Measurements from ENCODE around the gene DSC1.
"Not testable (repeated sequence)": the region's sequence is repeated elsewhere in the genome, so short reads cannot be mapped to it uniquely, and the experiment has no call there.

Gene DSC1

GRCh38 chr18:31146809-31147208 is 15.8 kb downstream of the DSC1 start:
- no peaks in the 10 kb centered on the region for H3K27me3 ChIP-seq (ENCODE audit: control insufficient read depth in 1 of 2, insufficient read depth in 2 of 2, low read length in 2 of 2)
- no peak overlapping the region for H3K27ac ChIP-seq (ENCODE audit: low read depth, low read length)
- H3K36me3 ChIP-seq (ENCODE audit: control insufficient read depth in 1 of 2, insufficient read depth in 2 of 2, low read length in 2 of 2): no peaks in the 10 kb centered on the region
- H3K4me1 ChIP-seq (ENCODE audit: control insufficient read depth in 1 of 2, insufficient read depth in 2 of 2, low read length in 2 of 2): no peaks in the 10 kb centered on the region
- H3K4me3 ChIP-seq (ENCODE audit: low read depth in 1 of 2, low read length in 2 of 2): no peak overlapping the region
- H3K9ac ChIP-seq (ENCODE audit: low read depth in 1 of 2, low read length in 2 of 2): no peak overlapping the region
- H3K9me3 ChIP-seq (ENCODE audit: control insufficient read depth in 1 of 2, low read length in 2 of 2): no peaks in the 10 kb centered on the region

- Histone ChIP-seq H3K27me3 (ENCODE audit: control insufficient read depth in 1 of 2, insufficient read depth in 2 of 2, low read length in 2 of 2) (no peaks in the 10 kb centered on the region), H3K27ac (ENCODE audit: low read depth, low read length) (no peak overlapping the region), H3K9me3 (ENCODE audit: control insufficient read depth in 1 of 2, low read length in 2 of 2) (no peaks in the 10 kb centered on the region), H3K4me1 (ENCODE audit: control insufficient read depth in 1 of 2, insufficient read depth in 2 of 2, low read length in 2 of 2) (no peaks in the 10 kb centered on the region), H3K36me3 (ENCODE audit: control insufficient read depth in 1 of 2, insufficient read depth in 2 of 2, low read length in 2 of 2) (no peaks in the 10 kb centered on the region), H3K4me3 (ENCODE audit: low read depth in 1 of 2, low read length in 2 of 2) (no peak overlapping the region), H3K9ac (ENCODE audit: low read depth in 1 of 2, low read length in 2 of 2) (no peak overlapping the region)
Measured at GRCh38 chr18:31143025-31143424, 19.6 kb downstream of the DSC1 start.

GRCh38 chr18:31138709-31139108 is 23.9 kb downstream of the DSC1 start:
- Histone ChIP-seq H3K9ac (ENCODE audit: low read depth in 1 of 2, low read length in 2 of 2) (no peak overlapping the region), H3K36me3 (ENCODE audit: control insufficient read depth in 1 of 2, insufficient read depth in 2 of 2, low read length in 2 of 2) (no peaks in the 10 kb centered on the region), H3K9me3 (ENCODE audit: control insufficient read depth in 1 of 2, low read length in 2 of 2) (no peaks in the 10 kb centered on the region), H3K27me3 (ENCODE audit: control insufficient read depth in 1 of 2, insufficient read depth in 2 of 2, low read length in 2 of 2) (no peaks in the 10 kb centered on the region), H3K4me1 (ENCODE audit: control insufficient read depth in 1 of 2, insufficient read depth in 2 of 2, low read length in 2 of 2) (no peaks in the 10 kb centered on the region), H3K4me3 (ENCODE audit: low read depth in 1 of 2, low read length in 2 of 2) (no peak overlapping the region), H3K27ac (ENCODE audit: low read depth, low read length) (no peak overlapping the region)

- Histone ChIP-seq H3K9me3 (ENCODE audit: control insufficient read depth in 1 of 2, low read length in 2 of 2) (no peaks in the 10 kb centered on the region), H3K36me3 (ENCODE audit: control insufficient read depth in 1 of 2, insufficient read depth in 2 of 2, low read length in 2 of 2) (no peaks in the 10 kb centered on the region), H3K4me3 (ENCODE audit: low read depth in 1 of 2, low read length in 2 of 2) (no peak overlapping the region), H3K27ac (ENCODE audit: low read depth, low read length) (no peak overlapping the region), H3K4me1 (ENCODE audit: control insufficient read depth in 1 of 2, insufficient read depth in 2 of 2, low read length in 2 of 2) (no peaks in the 10 kb centered on the region), H3K27me3 (ENCODE audit: control insufficient read depth in 1 of 2, insufficient read depth in 2 of 2, low read length in 2 of 2) (no peaks in the 10 kb centered on the region), H3K9ac (ENCODE audit: low read depth in 1 of 2, low read length in 2 of 2) (no peak overlapping the region)
Measured at GRCh38 chr18:31134988-31135529, 27.6 kb downstream of the DSC1 start.

GRCh38 chr18:31129398-31130115 is 33.1 kb downstream of the DSC1 start:
- Histone ChIP-seq H3K27me3 (ENCODE audit: control insufficient read depth in 1 of 2, insufficient read depth in 2 of 2, low read length in 2 of 2) (no peaks in the 10 kb centered on the region), H3K4me1 (ENCODE audit: control insufficient read depth in 1 of 2, insufficient read depth in 2 of 2, low read length in 2 of 2) (no peaks in the 10 kb centered on the region), H3K27ac (ENCODE audit: low read depth, low read length) (no peak overlapping the region), H3K9ac (ENCODE audit: low read depth in 1 of 2, low read length in 2 of 2) (no peak overlapping the region), H3K4me3 (ENCODE audit: low read depth in 1 of 2, low read length in 2 of 2) (no peak overlapping the region), H3K9me3 (ENCODE audit: control insufficient read depth in 1 of 2, low read length in 2 of 2) (no peaks in the 10 kb centered on the region), H3K36me3 (ENCODE audit: control insufficient read depth in 1 of 2, insufficient read depth in 2 of 2, low read length in 2 of 2) (no peaks in the 10 kb centered on the region)

GRCh38 chr18:31125878-31126277 is 36.8 kb downstream of the DSC1 start:
- no peaks in the 10 kb centered on the region for H3K4me1 ChIP-seq (ENCODE audit: control insufficient read depth in 1 of 2, insufficient read depth in 2 of 2, low read length in 2 of 2)
- no peaks in the 10 kb centered on the region for H3K27me3 ChIP-seq (ENCODE audit: control insufficient read depth in 1 of 2, insufficient read depth in 2 of 2, low read length in 2 of 2)
- H3K4me3 ChIP-seq (ENCODE audit: low read depth in 1 of 2, low read length in 2 of 2): no peak overlapping the region
- no peaks in the 10 kb centered on the region for H3K9me3 ChIP-seq (ENCODE audit: control insufficient read depth in 1 of 2, low read length in 2 of 2)
- no peak overlapping the region for H3K27ac ChIP-seq (ENCODE audit: low read depth, low read length)
- no peak overlapping the region for H3K9ac ChIP-seq (ENCODE audit: low read depth in 1 of 2, low read length in 2 of 2)
- no peaks in the 10 kb centered on the region for H3K36me3 ChIP-seq (ENCODE audit: control insufficient read depth in 1 of 2, insufficient read depth in 2 of 2, low read length in 2 of 2)

- not testable (repeated sequence) for H3K36me3 ChIP-seq (ENCODE audit: control insufficient read depth in 1 of 2, insufficient read depth in 2 of 2, low read length in 2 of 2); H3K4me3 ChIP-seq (ENCODE audit: low read depth in 1 of 2, low read length in 2 of 2); H3K9ac ChIP-seq (ENCODE audit: low read depth in 1 of 2, low read length in 2 of 2); H3K9me3 ChIP-seq (ENCODE audit: control insufficient read depth in 1 of 2, low read length in 2 of 2); H3K4me1 ChIP-seq (ENCODE audit: control insufficient read depth in 1 of 2, insufficient read depth in 2 of 2, low read length in 2 of 2); H3K27ac ChIP-seq (ENCODE audit: low read depth, low read length); H3K27me3 ChIP-seq (ENCODE audit: control insufficient read depth in 1 of 2, insufficient read depth in 2 of 2, low read length in 2 of 2)
Measured at GRCh38 chr18:31123125-31123524, 39.5 kb downstream of the DSC1 start.

GRCh38 chr18:31120594-31120993 is 42.1 kb downstream of the DSC1 start:
- H3K27me3 ChIP-seq (ENCODE audit: control insufficient read depth in 1 of 2, insufficient read depth in 2 of 2, low read length in 2 of 2): no peaks in the 10 kb centered on the region
- H3K36me3 ChIP-seq (ENCODE audit: control insufficient read depth in 1 of 2, insufficient read depth in 2 of 2, low read length in 2 of 2): no peaks in the 10 kb centered on the region
- H3K27ac ChIP-seq (ENCODE audit: low read depth, low read length): no peak overlapping the region
- H3K4me3 ChIP-seq (ENCODE audit: low read depth in 1 of 2, low read length in 2 of 2): no peak overlapping the region
- no peaks in the 10 kb centered on the region for H3K9me3 ChIP-seq (ENCODE audit: control insufficient read depth in 1 of 2, low read length in 2 of 2)
- no peak overlapping the region for H3K9ac ChIP-seq (ENCODE audit: low read depth in 1 of 2, low read length in 2 of 2)
- H3K4me1 ChIP-seq (ENCODE audit: control insufficient read depth in 1 of 2, insufficient read depth in 2 of 2, low read length in 2 of 2): no peaks in the 10 kb centered on the region

- Histone ChIP-seq H3K27ac (ENCODE audit: low read depth, low read length) (no peak overlapping the region), H3K9me3 (ENCODE audit: control insufficient read depth in 1 of 2, low read length in 2 of 2) (no peaks in the 10 kb centered on the region)
Measured at GRCh38 chr18:31116853-31117595, 45.6 kb downstream of the DSC1 start.

GRCh38 chr18:31112804-31113203 is 49.9 kb downstream of the DSC1 start:
- H3K27ac ChIP-seq (ENCODE audit: low read depth, low read length): no peak overlapping the region
- no peaks in the 10 kb centered on the region for H3K36me3 ChIP-seq (ENCODE audit: control insufficient read depth in 1 of 2, insufficient read depth in 2 of 2, low read length in 2 of 2)
- H3K9me3 ChIP-seq (ENCODE audit: control insufficient read depth in 1 of 2, low read length in 2 of 2): no peaks in the 10 kb centered on the region
- H3K4me1 ChIP-seq (ENCODE audit: control insufficient read depth in 1 of 2, insufficient read depth in 2 of 2, low read length in 2 of 2): no peaks in the 10 kb centered on the region
- H3K4me3 ChIP-seq (ENCODE audit: low read depth in 1 of 2, low read length in 2 of 2): no peak overlapping the region
- no peak overlapping the region for H3K9ac ChIP-seq (ENCODE audit: low read depth in 1 of 2, low read length in 2 of 2)
- no peaks in the 10 kb centered on the region for H3K27me3 ChIP-seq (ENCODE audit: control insufficient read depth in 1 of 2, insufficient read depth in 2 of 2, low read length in 2 of 2)

More at GRCh38 chr18:31116853-31117595, 45.6 kb downstream of the DSC1 start:
- Histone ChIP-seq H3K4me3 (ENCODE audit: low read depth in 1 of 2, low read length in 2 of 2) (no peak overlapping the region), H3K27me3 (ENCODE audit: control insufficient read depth in 1 of 2, insufficient read depth in 2 of 2, low read length in 2 of 2) (no peaks in the 10 kb centered on the region), H3K4me1 (ENCODE audit: control insufficient read depth in 1 of 2, insufficient read depth in 2 of 2, low read length in 2 of 2) (no peaks in the 10 kb centered on the region), H3K9ac (ENCODE audit: low read depth in 1 of 2, low read length in 2 of 2) (no peak overlapping the region), H3K36me3 (ENCODE audit: control insufficient read depth in 1 of 2, insufficient read depth in 2 of 2, low read length in 2 of 2) (no peaks in the 10 kb centered on the region)

Data from duodenal mucosa (tissue), 2 donors.